HepG2 (cell line): Measurements from ENCODE around the gene DTD2. TPM values are rescaled to one million over a fixed set of nuclear protein-coding genes. Genes with fewer than 3 reads are reported as not detected.

Experiments used
- ASH2L ChIP-seq: fragments of 300-600, 200-600 bp; sonication (generic); IDR thresholded peaks from 2 replicates; pipeline ENCODE4 v1.7.0; 2017; ENCODE audit warnings: low read depth, mild to moderate bottlenecking, moderate library complexity, mixed read lengths, low read length; ENCODE audit not compliant: insufficient read length
- ATRX ChIP-seq: sonication (generic); formaldehyde crosslinking; IDR thresholded peaks from 2 replicates; pipeline ENCODE4 v1.4.0; 2020; ENCODE audit warnings: missing genetic modification reagents, borderline replicate concordance
- CC2D1A ChIP-seq: sonication (generic); formaldehyde crosslinking; IDR thresholded peaks from 2 replicates; pipeline ENCODE4 v1.8.1; 2023; ENCODE audit warnings: mild to moderate bottlenecking, missing genetic modification reagents
- CEBPB ChIP-seq: IDR thresholded peaks from 2 replicates; pipeline ENCODE4 v1.6.1; 2011; ENCODE audit warnings: low read depth, low read length, improper control_type of control experiment, borderline replicate concordance
- HIC2 ChIP-seq: sonication (generic); formaldehyde crosslinking; IDR thresholded peaks from 2 replicates; pipeline ENCODE4 v1.9.0; 2022; ENCODE audit warnings: low read depth, missing genetic modification reagents
- HNRNPL ChIP-seq: fragments of 200-400 bp; formaldehyde crosslinking; IDR thresholded peaks from 2 replicates; pipeline ENCODE4 v1.6.1; 2017; ENCODE audit warnings: mild to moderate bottlenecking, low read depth, low read length
- HOXA3 ChIP-seq: sonication (generic); formaldehyde crosslinking; IDR thresholded peaks from 2 replicates; pipeline ENCODE4 v1.5.0; 2020; ENCODE audit warnings: missing genetic modification reagents
- KLF15 ChIP-seq: sonication (generic); formaldehyde crosslinking; IDR thresholded peaks from 2 replicates; pipeline ENCODE4 v1.8.1; 2023; ENCODE audit warnings: borderline replicate concordance, mild to moderate bottlenecking, inconsistent platforms, missing genetic modification reagents, mixed read lengths
- MAX ChIP-seq: IDR thresholded peaks from 2 replicates; pipeline ENCODE4 v1.6.1; 2012; ENCODE audit warnings: inconsistent platforms
- MXD3 ChIP-seq: IDR thresholded peaks from 2 replicates; pipeline ENCODE4 v1.6.1; 2016; ENCODE audit warnings: mild to moderate bottlenecking, missing biosample characterization, missing genetic modification reagents
- SMAD1 ChIP-seq: sonication (generic); formaldehyde crosslinking; IDR thresholded peaks from 2 replicates; pipeline ENCODE4 v1.4.0; 2020; ENCODE audit warnings: missing genetic modification reagents, low read depth, mild to moderate bottlenecking, borderline replicate concordance
- SNAPC2 ChIP-seq: sonication (generic); formaldehyde crosslinking; IDR thresholded peaks from 2 replicates; pipeline ENCODE4 v1.8.1; 2022; ENCODE audit warnings: mild to moderate bottlenecking, missing genetic modification reagents
- TBL1XR1 ChIP-seq: fragments of 150-350 bp; IDR thresholded peaks from 2 replicates; pipeline ENCODE4 v1.6.1; 2014; ENCODE audit warnings: borderline replicate concordance, low read length; ENCODE audit not compliant: partially characterized antibody
- ZBTB44 ChIP-seq: sonication (generic); formaldehyde crosslinking; IDR thresholded peaks from 2 replicates; pipeline ENCODE4 v1.4.0; 2020; ENCODE audit warnings: missing genetic modification reagents
- ZNF576 ChIP-seq: sonication (generic); formaldehyde crosslinking; IDR thresholded peaks from 2 replicates; pipeline ENCODE4 v1.4.0; 2020; ENCODE audit warnings: mild to moderate bottlenecking, missing genetic modification reagents
- ZNF598 ChIP-seq: sonication (generic); formaldehyde crosslinking; IDR thresholded peaks from 2 replicates; pipeline ENCODE4 v1.5.1; 2020; ENCODE audit warnings: mild to moderate bottlenecking, missing genetic modification reagents, borderline replicate concordance
- ZNF775 ChIP-seq: sonication (generic); formaldehyde crosslinking; IDR thresholded peaks from 2 replicates; pipeline ENCODE4 v1.4.0; 2020; ENCODE audit warnings: missing genetic modification reagents, mild to moderate bottlenecking, moderate library complexity, borderline replicate concordance
- polyA plus RNA-seq, 8 experiments: library from polyadenylated mRNA; depleted of rRNA in 3 of 8; stranded (reverse) in 7 of 8; unstranded in 1 of 8; fragments of >200 nt; fragmentation: Illumina TruSeq in 4 of 8; extraction: Trizol in 4 of 8; gene quantifications; 2 replicates each; pipeline versions ENCODE4 v1.2.1 to v1.2.3, GENCODE V29; 2011 to 2016; ENCODE audit warnings: low read depth in 4 of 8, missing spikeins in 1 of 8, mixed read lengths in 1 of 8; ENCODE audit not compliant: insufficient read depth in 1 of 8
- total RNA-seq, 5 experiments: library from RNA; depleted of rRNA; stranded (reverse); fragments of >200 nt; fragmentation: Illumina TruSeq; extraction: Trizol; gene quantifications; 2 replicates each; pipeline ENCODE4 v1.2.3, GENCODE V29; 2016; ENCODE audit warnings: low read depth in 1 of 5
- TF ChIP-seq, protein P1 (sequence below), 2 experiments: sonication (generic) in 1 of 2; formaldehyde crosslinking in 1 of 2; IDR thresholded peaks; 2 replicates each; pipeline versions ENCODE4 v1.4.0 to v1.6.1; 2016 to 2020; ENCODE audit warnings: borderline replicate concordance in 1 of 2, low read depth in 1 of 2, mild to moderate bottlenecking in 1 of 2, missing genetic modification reagents in 1 of 2

DTD2 gene
- total and polyA plus RNA-seq, 2 of the 13 experiments (the other 11 are each of a cell fraction or from before 2014, with no cell fraction given) = 22.3 to 49.8 TPM

- TF ChIP-seq ATRX (CRISPR knock-in tag) (no peak), SMAD1 (CRISPR knock-in tag) (no peak), ZBTB44 (no peak), SNAPC2 (CRISPR knock-in tag) (no peak), ASH2L (no peak), CEBPB (no peak), HIC2 (CRISPR knock-in tag) (peak; percentile 75; the same call in 1 of the 2 replicates), ZNF598 (no peak), MXD3 (CRISPR knock-in tag) (no peak), TBL1XR1 (no peak), CC2D1A (CRISPR knock-in tag) (no peak), HOXA3 (CRISPR knock-in tag) (no peak), KLF15 (no peak), HNRNPL (no peak), ZNF576 (CRISPR knock-in tag) (no peak), ZNF775 (CRISPR knock-in tag) (no peak), MAX (peak; percentile 58; the same call in 1 of the 2 replicates)
- TF ChIP-seq, protein P1, sequence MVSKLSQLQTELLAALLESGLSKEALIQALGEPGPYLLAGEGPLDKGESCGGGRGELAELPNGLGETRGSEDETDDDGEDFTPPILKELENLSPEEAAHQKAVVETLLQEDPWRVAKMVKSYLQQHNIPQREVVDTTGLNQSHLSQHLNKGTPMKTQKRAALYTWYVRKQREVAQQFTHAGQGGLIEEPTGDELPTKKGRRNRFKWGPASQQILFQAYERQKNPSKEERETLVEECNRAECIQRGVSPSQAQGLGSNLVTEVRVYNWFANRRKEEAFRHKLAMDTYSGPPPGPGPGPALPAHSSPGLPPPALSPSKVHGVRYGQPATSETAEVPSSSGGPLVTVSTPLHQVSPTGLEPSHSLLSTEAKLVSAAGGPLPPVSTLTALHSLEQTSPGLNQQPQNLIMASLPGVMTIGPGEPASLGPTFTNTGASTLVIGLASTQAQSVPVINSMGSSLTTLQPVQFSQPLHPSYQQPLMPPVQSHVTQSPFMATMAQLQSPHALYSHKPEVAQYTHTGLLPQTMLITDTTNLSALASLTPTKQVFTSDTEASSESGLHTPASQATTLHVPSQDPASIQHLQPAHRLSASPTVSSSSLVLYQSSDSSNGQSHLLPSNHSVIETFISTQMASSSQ (IDR thresholded peaks at IDR 0.05; ENCODE audit: low read depth) = no peak
- TF ChIP-seq, protein P1 (CRISPR knock-in tag; IDR thresholded peaks at IDR 0.05; ENCODE audit: borderline replicate concordance) = no peak
Observed at GRCh38 chr14:31419967-31420318, 37.4 kb downstream of the DTD2 start (continued).
